SK-N-SH (cell line): Measurements from ENCODE around the gene MEAK7. TPM values are rescaled to one million over a fixed set of nuclear protein-coding genes. Genes with fewer than 3 reads are reported as not detected.

Experiments used
- CTCF ChIA-PET: fragments of 300-600, 350-600 bp; formaldehyde crosslinking; extraction: SDS; loops from one replicate; lab custom pipeline; 2021; lab: Yijun Ruan, JAX
- POLR2A ChIA-PET: fragments of 350-600 bp; sonication (Branson Sonifier 250); formaldehyde crosslinking; extraction: SDS; loops from one replicate; lab custom pipeline; 2020; ENCODE audit warnings: antibody characterized with exemption, inconsistent platforms; lab: Yijun Ruan, JAX
- DNase-seq: peaks from one replicate; pipeline ENCODE4 v3.0.0; 2012
- H2AFZ ChIP-seq: fragments of 200-600 bp; sonication (generic); 2 replicates; pipeline ENCODE4 v1.8.1; 2016; ENCODE audit warnings: antibody characterized with exemption, mild to moderate bottlenecking, low read depth
- H3F3A ChIP-seq: fragments of 200-600 bp; sonication (generic); replicated peaks from 2 replicates; pipeline ENCODE3; 2016; ENCODE audit warnings: antibody characterized with exemption, mild to moderate bottlenecking; ENCODE audit not compliant: insufficient read depth
- H3K27ac ChIP-seq, 2 experiments: fragments of 200-500 bp in 1 of 2; fragments of 200-600 bp in 1 of 2; sonication (Bioruptor generic) in 1 of 2; sonication (generic), shearing (Covaris generic) in 1 of 2; 2 replicates each; pipeline versions ENCODE4 v1.5.1 to v1.6.1; 2014 to 2016; ENCODE audit warnings: low read depth in 2 of 2, inconsistent platforms in 1 of 2, low read length in 1 of 2, mild to moderate bottlenecking in 1 of 2, mixed read lengths in 1 of 2
- H3K27me3 ChIP-seq: fragments of 200-600 bp; sonication (generic), shearing (Covaris generic); 2 replicates; pipeline ENCODE4 v1.6.1; 2016; ENCODE audit warnings: mixed run types; ENCODE audit not compliant: insufficient read depth
- H3K36me3 ChIP-seq, 2 experiments: fragments of 200-500 bp in 1 of 2; fragments of 200-600 bp in 1 of 2; sonication (Bioruptor generic) in 1 of 2; sonication (generic) in 1 of 2; replicated peaks in 1 of 2; 2 replicates each; pipeline versions ENCODE3 to v1.5.1; 2014 to 2016; ENCODE audit warnings: low read length in 1 of 2, mild to moderate bottlenecking in 1 of 2; ENCODE audit not compliant: insufficient read depth in 2 of 2, control insufficient read depth in 1 of 2
- H3K4me1 ChIP-seq, 2 experiments: fragments of 200-500 bp in 1 of 2; fragments of 200-600 bp in 1 of 2; sonication (Bioruptor generic) in 1 of 2; sonication (generic), shearing (Covaris generic) in 1 of 2; 2 replicates each; pipeline versions ENCODE4 v1.5.1 to v1.6.1; 2014 to 2016; ENCODE audit warnings: low read depth in 1 of 2, low read length in 1 of 2, mixed run types in 1 of 2; ENCODE audit not compliant: insufficient read depth in 2 of 2, control insufficient read depth in 1 of 2
- H3K4me2 ChIP-seq: fragments of 200-600 bp; sonication (generic), shearing (Covaris generic); 2 replicates; pipeline ENCODE4 v1.6.1; 2017; ENCODE audit warnings: mixed run types
- H3K4me3 ChIP-seq, 2 experiments: fragments of 200-500 bp in 1 of 2; fragments of 200-600 bp in 1 of 2; sonication (Bioruptor generic) in 1 of 2; sonication (generic), shearing (Covaris generic) in 1 of 2; 2 replicates each; pipeline versions ENCODE4 v1.5.1 to v1.8.1; 2014 to 2016; ENCODE audit warnings: low read depth in 2 of 2, inconsistent platforms in 1 of 2, low read length in 1 of 2, mild to moderate bottlenecking in 1 of 2, mixed read lengths in 1 of 2, moderate library complexity in 1 of 2
- H3K79me2 ChIP-seq: fragments of 200-600 bp; sonication (generic); 2 replicates; pipeline ENCODE4 v1.8.1; 2017; ENCODE audit warnings: mild to moderate bottlenecking; ENCODE audit not compliant: insufficient read depth
- H3K9ac ChIP-seq: fragments of 200-600 bp; sonication (generic); 2 replicates; pipeline ENCODE4 v1.6.1; 2017; ENCODE audit warnings: mixed run types
- H3K9me2 ChIP-seq: fragments of 200-600 bp; sonication (generic); 2 replicates; pipeline ENCODE4 v1.6.1; 2017; ENCODE audit warnings: mixed run types
- H3K9me3 ChIP-seq: fragments of 200-600 bp; sonication (generic); 2 replicates; pipeline ENCODE4 v1.6.1; 2017; ENCODE audit warnings: mixed run types, mild to moderate bottlenecking, moderate library complexity
- H4K20me1 ChIP-seq: fragments of 200-600 bp; sonication (generic); 2 replicates; pipeline ENCODE4 v1.6.1; 2017; ENCODE audit warnings: mild to moderate bottlenecking, mixed run types; ENCODE audit not compliant: insufficient read depth
- EP300 ChIP-seq, 2 experiments: IDR thresholded peaks; 2 replicates each; pipeline versions ENCODE4 v1.4.0 to v1.6.1; 2012; ENCODE audit warnings: borderline replicate concordance in 1 of 2, low read depth in 1 of 2, low read length in 1 of 2
- FOXM1 ChIP-seq: IDR thresholded peaks from 2 replicates; pipeline ENCODE4 v1.4.0; 2012; ENCODE audit warnings: low read depth, mild to moderate bottlenecking
- GABPA ChIP-seq: IDR thresholded peaks from 2 replicates; pipeline ENCODE4 v1.4.0; 2012; ENCODE audit warnings: low read depth, mild to moderate bottlenecking
- JUND ChIP-seq: IDR thresholded peaks from 2 replicates; pipeline ENCODE4 v1.4.0; 2012
- MEF2A ChIP-seq: IDR thresholded peaks from 2 replicates; pipeline ENCODE4 v1.4.0; 2012; ENCODE audit warnings: low read depth, borderline replicate concordance
- NFIC ChIP-seq: IDR thresholded peaks from 2 replicates; pipeline ENCODE4 v1.4.0; 2012; ENCODE audit warnings: borderline replicate concordance
- NRF1 ChIP-seq: IDR thresholded peaks from 2 replicates; pipeline ENCODE4 v1.6.1; 2012; ENCODE audit warnings: low read depth, mild to moderate bottlenecking, low read length
- POLR2AphosphoS5 ChIP-seq: IDR thresholded peaks from 2 replicates; pipeline ENCODE4 v1.6.1; 2012; ENCODE audit warnings: low read depth, low read length
- RAD21 ChIP-seq: IDR thresholded peaks from 2 replicates; pipeline ENCODE4 v1.6.1; 2012; ENCODE audit warnings: mild to moderate bottlenecking, low read length
- RXRA ChIP-seq: IDR thresholded peaks from 2 replicates; pipeline ENCODE4 v1.4.0; 2012; ENCODE audit warnings: low read depth, mild to moderate bottlenecking, borderline replicate concordance
- SIN3A ChIP-seq: IDR thresholded peaks from 2 replicates; pipeline ENCODE4 v1.6.1; 2012; ENCODE audit warnings: low read depth, mild to moderate bottlenecking, low read length, moderate library complexity, borderline replicate concordance
- SMC3 ChIP-seq: IDR thresholded peaks from 2 replicates; pipeline ENCODE4 v1.6.1; 2012; ENCODE audit warnings: low read depth, low read length, improper control_type of control experiment
- TEAD4 ChIP-seq: IDR thresholded peaks from 2 replicates; pipeline ENCODE4 v1.4.0; 2012; ENCODE audit warnings: mild to moderate bottlenecking, borderline replicate concordance; ENCODE audit not compliant: insufficient read depth
- YY1 ChIP-seq: IDR thresholded peaks from 2 replicates; pipeline ENCODE4 v1.4.0; 2012; ENCODE audit warnings: low read depth, mild to moderate bottlenecking
- WGBS: methylation state at CpG from one replicate; pipeline ENCODE4 v1.1.6; 2017; ENCODE audit warnings: low lambda C conversion rate; 5-methylcytosine and 5-hydroxymethylcytosine counted together
- polyA plus RNA-seq, 3 experiments: library from polyadenylated mRNA; depleted of rRNA; stranded (reverse); fragments of >200 nt; gene quantifications; 2 replicates each; pipeline ENCODE4 v1.2.3, GENCODE V29; 2012
- TF ChIP-seq, protein P1 (sequence below): IDR thresholded peaks from 2 replicates; pipeline ENCODE4 v1.4.0; 2012; ENCODE audit warnings: low read depth, borderline replicate concordance
- TF ChIP-seq, protein P2 (sequence below): fragments of 150-350 bp; IDR thresholded peaks from 2 replicates; pipeline ENCODE4 v1.6.1; 2017; ENCODE audit warnings: antibody characterized with exemption, low read length, low read depth, borderline replicate concordance

The MEAK7 gene
- polyA plus RNA-seq, 1 of the 3 experiments (the other 2 are of a cell fraction) = 11.9 TPM

DNA sequence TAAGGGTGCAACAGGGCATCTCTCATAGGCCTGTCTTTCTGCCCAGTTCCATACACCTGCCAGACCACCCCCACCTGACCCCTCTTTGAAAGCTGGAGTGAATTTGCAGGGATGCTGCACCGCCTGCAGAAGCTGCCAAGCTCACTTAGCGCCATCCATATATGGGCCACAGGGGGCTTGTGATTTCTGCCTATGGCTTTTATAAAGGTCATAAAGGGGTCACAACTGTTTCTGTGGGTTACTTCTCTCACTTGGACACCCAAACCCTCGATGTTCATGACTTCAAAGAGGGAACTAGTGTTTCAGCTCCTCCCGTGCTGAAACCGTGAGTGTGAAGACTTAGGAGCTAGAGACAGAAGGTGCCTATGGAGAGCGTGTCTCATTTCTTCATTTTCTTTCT, 23.9 kb upstream of the MEAK7 start:
- WGBS = 87% methylated on average over 6 of the region's 6 CpGs
- TF ChIP-seq RXRA (no peak), YY1 (no peak), SIN3A (no peak), EP300 (IDR thresholded peaks at IDR 0.05; ENCODE audit: borderline replicate concordance in 1 of 2, low read depth in 1 of 2, low read length in 1 of 2) (no peak)
- no peak for DNase-seq
- no peak overlapping the region for H3K4me2 ChIP-seq
- no peaks in the 10 kb centered on the region for H3K27me3 ChIP-seq
- no peak overlapping the region for H3K4me3 ChIP-seq
- no peak overlapping the region for H3K27ac ChIP-seq
- H3K79me2 ChIP-seq = no peaks in the 10 kb centered on the region
- no peaks in the 10 kb centered on the region for H3K9me3 ChIP-seq
- ChIA-PET POLR2A (no interaction called here), CTCF (interaction anchor here (0.6 to 5.2 kb wide), 8 partner anchors 9 to 198 kb away, joined by 3 to 27 read pairs (median 4); no protein-coding TSS in a partner anchor)
- H3K9ac ChIP-seq = no peak overlapping the region
- H3K4me1 ChIP-seq = peaks cover 3 to 16% of the 10 kb centered on the region in 2 experiments; a peak in 3 of 4 replicates
- H4K20me1 ChIP-seq = no peaks in the 10 kb centered on the region
- no peaks in the 10 kb centered on the region for H3K9me2 ChIP-seq
- no peaks in the 10 kb centered on the region for H3K36me3 ChIP-seq
- H3F3A ChIP-seq = peaks cover 21% of the 10 kb centered on the region
- H2AFZ ChIP-seq = no peak overlapping the region

DNA sequence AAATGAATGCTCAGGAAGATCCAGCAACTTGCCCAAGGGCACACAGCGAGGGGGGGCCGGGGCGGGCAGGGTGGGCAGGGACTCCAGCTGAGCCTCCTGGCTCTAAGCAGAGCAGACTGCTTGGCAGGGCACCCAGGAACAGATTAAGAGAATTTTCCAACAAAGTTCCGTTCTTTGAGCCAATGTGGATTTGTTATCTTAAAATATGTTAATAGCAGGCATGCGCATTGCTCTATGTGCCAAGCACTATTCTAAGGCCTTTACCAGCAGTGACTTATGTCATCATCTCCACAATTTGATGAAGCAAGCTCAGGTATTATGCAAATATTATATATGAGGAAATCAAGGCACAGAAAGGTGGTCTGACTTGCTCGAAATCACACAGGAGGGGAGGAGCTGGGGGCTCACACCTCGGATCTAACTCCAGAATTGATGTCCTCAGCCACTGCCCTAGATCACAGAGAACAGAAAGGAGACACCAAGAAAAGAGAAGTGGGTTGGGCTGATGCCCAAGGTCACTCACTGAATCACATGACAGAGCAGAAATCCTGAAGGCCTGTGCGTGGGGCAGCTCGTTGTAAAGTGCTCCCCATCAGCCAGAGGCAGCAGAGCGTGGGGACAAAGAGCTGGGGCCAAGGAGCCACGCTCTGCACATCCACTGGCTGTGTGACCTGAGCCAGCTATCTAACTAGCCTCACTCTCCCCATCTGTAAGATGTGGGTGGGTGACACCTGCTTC, 23.2 kb upstream of the MEAK7 start:
- no peaks in the 10 kb centered on the region for H4K20me1 ChIP-seq
- ChIA-PET CTCF (interaction anchor here (0.8 to 5.2 kb wide), 8 partner anchors 13 to 211 kb away, joined by 3 to 27 read pairs (median 5); no protein-coding TSS in a partner anchor), POLR2A (no interaction called here)
- H3K9me2 ChIP-seq = no peaks in the 10 kb centered on the region
- H3K27ac ChIP-seq = no peak overlapping the region
- no peaks in the 10 kb centered on the region for H3K9me3 ChIP-seq
- H3K79me2 ChIP-seq = no peaks in the 10 kb centered on the region
- H3F3A ChIP-seq = peaks cover 14% of the 10 kb centered on the region
- H3K4me2 ChIP-seq = no peak overlapping the region
- H3K36me3 ChIP-seq = no peaks in the 10 kb centered on the region
- no peaks in the 10 kb centered on the region for H3K27me3 ChIP-seq
- H3K4me1 ChIP-seq = peaks cover 3 to 10% of the 10 kb centered on the region in 2 experiments; a peak in 3 of 4 replicates
- 66% methylated on average over 8 of the region's 11 CpGs for WGBS
- no peak overlapping the region for H3K4me3 ChIP-seq
- no peak overlapping the region for H3K9ac ChIP-seq
- no peak overlapping the region for H2AFZ ChIP-seq
- TF ChIP-seq YY1 = no peak
- TF ChIP-seq, all 33 proteins: peak for 0
- DNase-seq = no peak

DNA sequence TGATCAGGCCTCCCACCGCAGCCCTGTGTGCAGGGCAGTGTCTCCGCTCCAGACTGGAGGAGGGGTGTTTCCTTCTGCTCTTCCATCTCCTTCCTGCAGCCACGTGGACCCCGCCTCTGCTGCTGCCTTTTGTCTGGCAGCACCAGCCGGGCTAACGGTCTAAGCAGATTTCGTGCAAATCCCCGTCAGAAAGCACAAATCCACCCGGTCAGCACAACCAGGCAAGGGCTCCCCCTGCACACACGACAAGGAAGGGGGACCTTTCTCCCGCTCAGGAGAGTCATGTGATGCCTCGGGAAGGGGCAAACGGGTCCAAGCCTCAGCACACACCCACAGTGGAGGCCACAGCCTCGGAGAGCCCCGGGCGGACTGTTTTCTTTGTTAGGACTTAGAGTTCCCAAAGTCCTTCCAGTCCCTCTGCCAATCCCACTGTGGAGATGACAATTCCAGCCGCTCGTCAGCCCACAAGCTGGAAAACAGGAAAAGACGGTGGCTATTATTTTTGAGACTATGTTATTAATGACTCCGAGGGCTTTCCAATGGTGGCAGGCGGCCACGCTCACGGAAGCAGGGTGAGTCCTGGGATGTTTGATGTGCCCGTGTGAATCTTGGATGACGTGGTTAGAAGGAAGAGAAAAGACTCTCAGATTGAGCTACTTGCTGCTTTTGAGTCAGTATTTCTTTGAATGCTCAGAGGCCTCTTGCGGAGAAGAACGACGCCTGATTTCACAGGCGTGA, 22.5 kb upstream of the MEAK7 start:
- Histone ChIP-seq H3K9ac (no peak overlapping the region), H3K79me2 (no peaks in the 10 kb centered on the region), H2AFZ (no peak overlapping the region), H3K27me3 (no peaks in the 10 kb centered on the region), H3K4me3 (no peak overlapping the region), H3K4me1 (peaks cover 3 to 7% of the 10 kb centered on the region in 2 experiments; a peak in 2 of 4 replicates), H4K20me1 (no peaks in the 10 kb centered on the region), H3K9me2 (no peaks in the 10 kb centered on the region), H3K36me3 (no peaks in the 10 kb centered on the region), H3K9me3 (no peaks in the 10 kb centered on the region), H3F3A (peaks cover 7% of the 10 kb centered on the region), H3K4me2 (no peak overlapping the region), H3K27ac (no peak overlapping the region)
- ChIA-PET CTCF (interaction anchor here (0.8 to 5.2 kb wide), 4 partner anchors 15 to 211 kb away, joined by 3 to 27 read pairs (median 5); no protein-coding TSS in a partner anchor), POLR2A (no interaction called here)
- DNase-seq = no peak
- 79% methylated on average over 23 of the region's 29 CpGs for WGBS
- TF ChIP-seq GABPA = no peak
- no peak for TF ChIP-seq POLR2AphosphoS5
- no peak for TF ChIP-seq JUND
- TF ChIP-seq, protein P1, sequence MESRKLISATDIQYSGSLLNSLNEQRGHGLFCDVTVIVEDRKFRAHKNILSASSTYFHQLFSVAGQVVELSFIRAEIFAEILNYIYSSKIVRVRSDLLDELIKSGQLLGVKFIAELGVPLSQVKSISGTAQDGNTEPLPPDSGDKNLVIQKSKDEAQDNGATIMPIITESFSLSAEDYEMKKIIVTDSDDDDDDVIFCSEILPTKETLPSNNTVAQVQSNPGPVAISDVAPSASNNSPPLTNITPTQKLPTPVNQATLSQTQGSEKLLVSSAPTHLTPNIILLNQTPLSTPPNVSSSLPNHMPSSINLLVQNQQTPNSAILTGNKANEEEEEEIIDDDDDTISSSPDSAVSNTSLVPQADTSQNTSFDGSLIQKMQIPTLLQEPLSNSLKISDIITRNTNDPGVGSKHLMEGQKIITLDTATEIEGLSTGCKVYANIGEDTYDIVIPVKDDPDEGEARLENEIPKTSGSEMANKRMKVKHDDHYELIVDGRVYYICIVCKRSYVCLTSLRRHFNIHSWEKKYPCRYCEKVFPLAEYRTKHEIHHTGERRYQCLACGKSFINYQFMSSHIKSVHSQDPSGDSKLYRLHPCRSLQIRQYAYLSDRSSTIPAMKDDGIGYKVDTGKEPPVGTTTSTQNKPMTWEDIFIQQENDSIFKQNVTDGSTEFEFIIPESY = no peak
- TF ChIP-seq, protein P2, sequence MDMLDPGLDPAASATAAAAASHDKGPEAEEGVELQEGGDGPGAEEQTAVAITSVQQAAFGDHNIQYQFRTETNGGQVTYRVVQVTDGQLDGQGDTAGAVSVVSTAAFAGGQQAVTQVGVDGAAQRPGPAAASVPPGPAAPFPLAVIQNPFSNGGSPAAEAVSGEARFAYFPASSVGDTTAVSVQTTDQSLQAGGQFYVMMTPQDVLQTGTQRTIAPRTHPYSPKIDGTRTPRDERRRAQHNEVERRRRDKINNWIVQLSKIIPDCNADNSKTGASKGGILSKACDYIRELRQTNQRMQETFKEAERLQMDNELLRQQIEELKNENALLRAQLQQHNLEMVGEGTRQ = no peak
- TF ChIP-seq YY1 = no peak
- TF ChIP-seq EP300 (IDR thresholded peaks at IDR 0.05; ENCODE audit: borderline replicate concordance in 1 of 2, low read depth in 1 of 2, low read length in 1 of 2) = no peak
- TF ChIP-seq TEAD4 = no peak
- no peak for TF ChIP-seq NRF1
- TF ChIP-seq RAD21 = no peak
- TF ChIP-seq FOXM1 = no peak
- no peak for TF ChIP-seq MEF2A
- TF ChIP-seq SMC3 = no peak
- no peak for TF ChIP-seq NFIC
